GM23338 (cell line): ENCODE results near the gene AKR1E2. TPM values are rescaled to one million over a fixed set of nuclear protein-coding genes. Genes with fewer than 3 reads are reported as not detected.

ENCODE experiments used
- ATAC-seq: fragments of 200-7000 bp; cut with Tn5 transposase; 3 replicates; pipeline ENCODE4 v1.9.1; 2020
- DNase-seq: peaks from one replicate; pipeline ENCODE4 v3.0.0-alpha.2; 2015; ENCODE audit warnings: low spot score
- H2AFZ ChIP-seq: fragments of 200-600 bp; sonication (generic); 2 replicates; pipeline ENCODE4 v1.8.0; 2016; ENCODE audit warnings: antibody characterized with exemption, mild to moderate bottlenecking, moderate library complexity
- H3F3A ChIP-seq: fragments of 200-600 bp; sonication (generic); replicated peaks from 2 replicates; pipeline ENCODE4 v1.8.0; 2017; ENCODE audit warnings: antibody characterized with exemption, mixed run types, low read depth
- H3K27ac ChIP-seq: fragments of 200-600 bp; sonication (generic); 2 replicates; pipeline ENCODE4 v1.6.1; 2016; ENCODE audit warnings: low read depth
- H3K27me3 ChIP-seq: fragments of 200-600 bp; sonication (generic); 2 replicates; pipeline ENCODE4 v1.8.0; 2016; ENCODE audit warnings: mild to moderate bottlenecking, mixed run types, moderate library complexity; ENCODE audit not compliant: insufficient read depth
- H3K36me3 ChIP-seq: fragments of 200-600 bp; sonication (generic); 2 replicates; pipeline ENCODE4 v1.8.0; 2016; ENCODE audit warnings: mild to moderate bottlenecking; ENCODE audit not compliant: insufficient read depth
- H3K4me1 ChIP-seq: fragments of 200-600 bp; sonication (generic); 2 replicates; pipeline ENCODE4 v1.8.0; 2016; ENCODE audit warnings: mild to moderate bottlenecking, moderate library complexity; ENCODE audit not compliant: insufficient read depth
- H3K4me2 ChIP-seq: fragments of 200-600 bp; sonication (generic); 2 replicates; pipeline ENCODE4 v1.7.1; 2017; ENCODE audit warnings: mixed run types
- H3K4me3 ChIP-seq: fragments of 200-600 bp; sonication (generic); 2 replicates; pipeline ENCODE4 v1.6.1; 2016; ENCODE audit warnings: mixed run types
- H3K79me2 ChIP-seq: fragments of 200-600 bp; sonication (generic); replicated peaks from 2 replicates; pipeline ENCODE4 v1.8.0; 2017; ENCODE audit warnings: mild to moderate bottlenecking; ENCODE audit not compliant: insufficient read depth
- H3K9me2 ChIP-seq: fragments of 200-600 bp; sonication (generic); 2 replicates; pipeline ENCODE4 v1.8.0; 2017; ENCODE audit not compliant: insufficient read depth
- H4K20me1 ChIP-seq: fragments of 200-600 bp; sonication (generic); replicated peaks from 2 replicates; pipeline ENCODE4 v1.8.0; 2017; ENCODE audit warnings: mild to moderate bottlenecking; ENCODE audit not compliant: insufficient read depth
- H3K27ac Mint-ChIP-seq: 2 replicates; pipeline ENCODE4 v1.8.0; 2020; ENCODE audit warnings: inconsistent platforms, mild to moderate bottlenecking, moderate library complexity, mixed read lengths
- H3K27me3 Mint-ChIP-seq: 3 replicates; pipeline ENCODE4 v1.8.0; 2022; ENCODE audit warnings: low read depth, mild to moderate bottlenecking, moderate library complexity, mixed read lengths, inconsistent platforms; ENCODE audit not compliant: insufficient read depth, poor library complexity
- H3K36me3 Mint-ChIP-seq: 3 replicates; pipeline ENCODE4 v1.8.0; 2021; ENCODE audit warnings: low read depth, mild to moderate bottlenecking, inconsistent platforms, moderate library complexity, mixed read lengths
- H3K4me1 Mint-ChIP-seq: 3 replicates; pipeline ENCODE4 v1.8.0; 2020; ENCODE audit warnings: mild to moderate bottlenecking, inconsistent platforms, mixed read lengths
- H3K4me3 Mint-ChIP-seq: 3 replicates; pipeline ENCODE4 v1.8.0; 2021; ENCODE audit warnings: moderate library complexity, mild to moderate bottlenecking, inconsistent platforms, mixed read lengths
- H3K9me3 Mint-ChIP-seq: 3 replicates; pipeline ENCODE4 v1.8.0; 2020; ENCODE audit warnings: moderate library complexity, mild to moderate bottlenecking, inconsistent platforms, mixed read lengths
- CREB1 ChIP-seq: fragments of 250-450 bp; sonication (Bioruptor Pico); IDR thresholded peaks from 2 replicates; pipeline ENCODE4 v1.5.0; 2020; ENCODE audit warnings: low read depth, mild to moderate bottlenecking, moderate library complexity
- EZH2 ChIP-seq: fragments of 200-600 bp; sonication (generic); IDR thresholded peaks from one replicate; pipeline ENCODE4 v1.8.0; 2017; ENCODE audit warnings: antibody characterized with exemption, mild to moderate bottlenecking, low read depth; ENCODE audit not compliant: unreplicated experiment
- EZH2phosphoT487 ChIP-seq: fragments of 200-600 bp; sonication (generic); IDR thresholded peaks from one replicate; pipeline ENCODE4 v1.8.1; 2018; ENCODE audit warnings: antibody characterized with exemption; ENCODE audit not compliant: unreplicated experiment
- JUNB ChIP-seq: IDR thresholded peaks from one replicate; pipeline ENCODE4 v1.6.1; 2016; ENCODE audit warnings: antibody characterized with exemption; ENCODE audit not compliant: unreplicated experiment
- NANOG ChIP-seq: IDR thresholded peaks from 2 replicates; pipeline ENCODE4 v1.6.1; 2016; ENCODE audit warnings: antibody characterized with exemption, borderline replicate concordance
- POLR2AphosphoS5 ChIP-seq: IDR thresholded peaks from 2 replicates; pipeline ENCODE4 v1.6.1; 2016; ENCODE audit warnings: antibody characterized with exemption, low read depth
- ZNF114 ChIP-seq: fragments of 250-450 bp; sonication (Bioruptor Pico); IDR thresholded peaks from 2 replicates; pipeline ENCODE4 v1.5.0; 2020; ENCODE audit warnings: mild to moderate bottlenecking, moderate library complexity
- ZNF331 ChIP-seq: fragments of 250-450 bp; sonication (Bioruptor Pico); IDR thresholded peaks from 2 replicates; pipeline ENCODE4 v1.5.0; 2020; ENCODE audit warnings: low read depth, mild to moderate bottlenecking, moderate library complexity
- polyA plus RNA-seq: library from polyadenylated mRNA; unstranded; fragments of >200 nt; fragmentation: Nextera tagmentation; extraction: Ambion mirVana; gene quantifications from 2 replicates; pipeline ENCODE4 v1.2.1, GENCODE V29; 2016
- total RNA-seq: library from RNA; depleted of rRNA; stranded (reverse); fragments of >200 nt; shearing (Covaris generic); gene quantifications from 2 replicates; pipeline ENCODE4 v1.2.3, GENCODE V29; 2014
- TF ChIP-seq, protein P1 (sequence below): fragments of 250-450 bp; sonication (Bioruptor Pico); IDR thresholded peaks from 2 replicates; pipeline ENCODE4 v1.5.0; 2020; ENCODE audit warnings: mild to moderate bottlenecking, moderate library complexity
- TF ChIP-seq, protein P2 (sequence below), 2 experiments: fragments of 200-600 bp in 1 of 2; sonication (generic) in 1 of 2; conservative IDR thresholded peaks; 2 replicates each; pipeline versions ENCODE4 v1.5.1 to v1.6.1; 2016 to 2017; ENCODE audit warnings: antibody characterized with exemption in 2 of 2, low read depth in 2 of 2, mild to moderate bottlenecking in 2 of 2, moderate library complexity in 1 of 2

The AKR1E2 gene
- total and polyA plus RNA-seq, 2 experiments from 2014 or later: 2.2 to 4.3 TPM

DNA sequence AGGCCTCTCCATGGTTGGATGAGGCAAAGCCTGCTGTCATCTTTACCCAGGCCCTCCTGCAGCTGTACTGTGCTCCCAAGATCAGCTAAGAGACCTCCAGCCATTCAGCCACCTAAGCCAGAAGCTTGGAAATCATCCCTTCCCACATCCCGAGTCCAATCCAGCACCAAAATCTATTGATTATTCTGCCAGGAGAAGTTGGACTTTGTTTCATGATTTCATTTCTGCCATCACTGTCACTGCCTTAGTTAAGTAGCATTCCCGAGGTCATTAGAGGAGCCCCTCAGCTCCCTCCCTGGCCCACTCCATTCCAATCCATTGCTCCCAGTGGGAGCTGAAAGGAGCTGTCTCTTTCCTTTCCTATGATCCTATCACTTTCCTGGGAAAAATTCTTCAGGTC lies 14.1 kb downstream of the AKR1E2 start (continued):
- TF ChIP-seq, protein P1, sequence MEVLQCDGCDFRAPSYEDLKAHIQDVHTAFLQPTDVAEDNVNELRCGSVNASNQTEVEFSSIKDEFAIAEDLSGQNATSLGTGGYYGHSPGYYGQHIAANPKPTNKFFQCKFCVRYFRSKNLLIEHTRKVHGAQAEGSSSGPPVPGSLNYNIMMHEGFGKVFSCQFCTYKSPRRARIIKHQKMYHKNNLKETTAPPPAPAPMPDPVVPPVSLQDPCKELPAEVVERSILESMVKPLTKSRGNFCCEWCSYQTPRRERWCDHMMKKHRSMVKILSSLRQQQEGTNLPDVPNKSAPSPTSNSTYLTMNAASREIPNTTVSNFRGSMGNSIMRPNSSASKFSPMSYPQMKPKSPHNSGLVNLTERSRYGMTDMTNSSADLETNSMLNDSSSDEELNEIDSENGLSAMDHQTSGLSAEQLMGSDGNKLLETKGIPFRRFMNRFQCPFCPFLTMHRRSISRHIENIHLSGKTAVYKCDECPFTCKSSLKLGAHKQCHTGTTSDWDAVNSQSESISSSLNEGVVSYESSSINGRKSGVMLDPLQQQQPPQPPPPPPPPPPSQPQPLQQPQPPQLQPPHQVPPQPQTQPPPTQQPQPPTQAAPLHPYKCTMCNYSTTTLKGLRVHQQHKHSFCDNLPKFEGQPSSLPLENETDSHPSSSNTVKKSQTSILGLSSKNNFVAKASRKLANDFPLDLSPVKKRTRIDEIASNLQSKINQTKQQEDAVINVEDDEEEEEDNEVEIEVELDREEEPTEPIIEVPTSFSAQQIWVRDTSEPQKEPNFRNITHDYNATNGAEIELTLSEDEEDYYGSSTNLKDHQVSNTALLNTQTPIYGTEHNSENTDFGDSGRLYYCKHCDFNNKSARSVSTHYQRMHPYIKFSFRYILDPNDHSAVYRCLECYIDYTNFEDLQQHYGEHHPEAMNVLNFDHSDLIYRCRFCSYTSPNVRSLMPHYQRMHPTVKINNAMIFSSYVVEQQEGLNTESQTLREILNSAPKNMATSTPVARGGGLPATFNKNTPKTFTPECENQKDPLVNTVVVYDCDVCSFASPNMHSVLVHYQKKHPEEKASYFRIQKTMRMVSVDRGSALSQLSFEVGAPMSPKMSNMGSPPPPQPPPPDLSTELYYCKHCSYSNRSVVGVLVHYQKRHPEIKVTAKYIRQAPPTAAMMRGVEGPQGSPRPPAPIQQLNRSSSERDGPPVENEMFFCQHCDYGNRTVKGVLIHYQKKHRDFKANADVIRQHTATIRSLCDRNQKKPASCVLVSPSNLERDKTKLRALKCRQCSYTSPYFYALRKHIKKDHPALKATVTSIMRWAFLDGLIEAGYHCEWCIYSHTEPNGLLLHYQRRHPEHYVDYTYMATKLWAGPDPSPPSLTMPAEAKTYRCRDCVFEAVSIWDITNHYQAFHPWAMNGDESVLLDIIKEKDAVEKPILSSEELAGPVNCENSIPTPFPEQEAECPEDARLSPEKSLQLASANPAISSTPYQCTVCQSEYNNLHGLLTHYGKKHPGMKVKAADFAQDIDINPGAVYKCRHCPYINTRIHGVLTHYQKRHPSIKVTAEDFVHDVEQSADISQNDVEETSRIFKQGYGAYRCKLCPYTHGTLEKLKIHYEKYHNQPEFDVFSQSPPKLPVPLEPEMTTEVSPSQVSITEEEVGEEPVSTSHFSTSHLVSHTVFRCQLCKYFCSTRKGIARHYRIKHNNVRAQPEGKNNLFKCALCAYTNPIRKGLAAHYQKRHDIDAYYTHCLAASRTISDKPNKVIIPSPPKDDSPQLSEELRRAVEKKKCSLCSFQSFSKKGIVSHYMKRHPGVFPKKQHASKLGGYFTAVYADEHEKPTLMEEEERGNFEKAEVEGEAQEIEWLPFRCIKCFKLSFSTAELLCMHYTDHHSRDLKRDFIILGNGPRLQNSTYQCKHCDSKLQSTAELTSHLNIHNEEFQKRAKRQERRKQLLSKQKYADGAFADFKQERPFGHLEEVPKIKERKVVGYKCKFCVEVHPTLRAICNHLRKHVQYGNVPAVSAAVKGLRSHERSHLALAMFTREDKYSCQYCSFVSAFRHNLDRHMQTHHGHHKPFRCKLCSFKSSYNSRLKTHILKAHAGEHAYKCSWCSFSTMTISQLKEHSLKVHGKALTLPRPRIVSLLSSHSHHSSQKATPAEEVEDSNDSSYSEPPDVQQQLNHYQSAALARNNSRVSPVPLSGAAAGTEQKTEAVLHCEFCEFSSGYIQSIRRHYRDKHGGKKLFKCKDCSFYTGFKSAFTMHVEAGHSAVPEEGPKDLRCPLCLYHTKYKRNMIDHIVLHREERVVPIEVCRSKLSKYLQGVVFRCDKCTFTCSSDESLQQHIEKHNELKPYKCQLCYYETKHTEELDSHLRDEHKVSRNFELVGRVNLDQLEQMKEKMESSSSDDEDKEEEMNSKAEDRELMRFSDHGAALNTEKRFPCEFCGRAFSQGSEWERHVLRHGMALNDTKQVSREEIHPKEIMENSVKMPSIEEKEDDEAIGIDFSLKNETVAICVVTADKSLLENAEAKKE (CRISPR knock-in tag): no peak

DNA sequence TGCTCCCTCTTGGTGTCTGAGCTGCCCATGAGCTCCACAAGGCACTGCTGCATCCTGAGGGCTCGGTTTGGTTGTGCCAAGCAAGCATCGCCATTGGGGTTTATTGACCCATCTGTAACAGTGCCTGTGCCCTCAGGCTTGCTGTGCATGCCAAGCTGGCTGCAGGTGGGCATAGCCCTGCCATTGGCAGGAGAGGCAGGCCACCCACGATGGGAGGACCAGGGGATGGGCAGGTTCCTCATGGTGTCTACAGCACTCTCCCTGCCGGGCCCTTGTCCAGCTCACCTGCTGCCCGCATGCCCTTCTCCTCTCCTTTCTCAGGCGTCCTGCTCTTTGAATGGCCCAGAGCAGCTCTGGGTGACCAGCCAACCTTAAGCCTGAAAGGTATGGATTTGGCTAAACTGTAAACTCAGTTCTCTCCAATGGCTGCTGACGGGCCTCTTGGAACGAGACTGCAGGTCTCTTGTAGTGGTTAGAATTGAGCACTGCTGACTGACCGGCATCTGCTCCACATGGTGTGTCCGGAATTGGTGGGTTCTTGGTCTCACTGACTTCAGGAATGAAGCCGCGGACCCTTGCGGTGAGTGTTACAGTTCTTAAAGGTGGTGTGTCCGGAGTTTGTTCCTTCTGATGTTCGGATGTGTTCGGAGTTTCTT lies 17.6 kb downstream of the AKR1E2 start:
- Histone ChIP-seq H3K4me3 (no peak overlapping the region), H3K36me3 (no peaks in the 10 kb centered on the region), H3F3A (no peaks in the 10 kb centered on the region), H3K4me1 (no peaks in the 10 kb centered on the region), H3K27ac (no peak overlapping the region), H4K20me1 (no peaks in the 10 kb centered on the region), H3K4me2 (no peak overlapping the region), H3K79me2 (no peaks in the 10 kb centered on the region), H2AFZ (no peak overlapping the region), H3K9me2 (no peaks in the 10 kb centered on the region), H3K27me3 (no peaks in the 10 kb centered on the region)
- Mint-ChIP-seq H3K4me1 (no peaks in the 10 kb centered on the region), H3K36me3 (peaks cover 23% of the 10 kb centered on the region), H3K9me3 (peaks cover 4% of the 10 kb centered on the region), H3K27me3 (peaks cover 5% of the 10 kb centered on the region), H3K4me3 (no peak overlapping the region), H3K27ac (no peak overlapping the region)
- ATAC-seq (no peak), DNase-seq (no peak)
- TF ChIP-seq ZNF114 (CRISPR knock-in tag) (no peak), POLR2AphosphoS5 (no peak), NANOG (no peak), EZH2phosphoT487 (no peak), JUNB (no peak), CREB1 (CRISPR knock-in tag) (no peak), ZNF331 (CRISPR knock-in tag) (no peak), EZH2 (no peak)
- TF ChIP-seq, protein P2, sequence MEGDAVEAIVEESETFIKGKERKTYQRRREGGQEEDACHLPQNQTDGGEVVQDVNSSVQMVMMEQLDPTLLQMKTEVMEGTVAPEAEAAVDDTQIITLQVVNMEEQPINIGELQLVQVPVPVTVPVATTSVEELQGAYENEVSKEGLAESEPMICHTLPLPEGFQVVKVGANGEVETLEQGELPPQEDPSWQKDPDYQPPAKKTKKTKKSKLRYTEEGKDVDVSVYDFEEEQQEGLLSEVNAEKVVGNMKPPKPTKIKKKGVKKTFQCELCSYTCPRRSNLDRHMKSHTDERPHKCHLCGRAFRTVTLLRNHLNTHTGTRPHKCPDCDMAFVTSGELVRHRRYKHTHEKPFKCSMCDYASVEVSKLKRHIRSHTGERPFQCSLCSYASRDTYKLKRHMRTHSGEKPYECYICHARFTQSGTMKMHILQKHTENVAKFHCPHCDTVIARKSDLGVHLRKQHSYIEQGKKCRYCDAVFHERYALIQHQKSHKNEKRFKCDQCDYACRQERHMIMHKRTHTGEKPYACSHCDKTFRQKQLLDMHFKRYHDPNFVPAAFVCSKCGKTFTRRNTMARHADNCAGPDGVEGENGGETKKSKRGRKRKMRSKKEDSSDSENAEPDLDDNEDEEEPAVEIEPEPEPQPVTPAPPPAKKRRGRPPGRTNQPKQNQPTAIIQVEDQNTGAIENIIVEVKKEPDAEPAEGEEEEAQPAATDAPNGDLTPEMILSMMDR (conservative IDR thresholded peaks at IDR 0.05; ENCODE audit: low read depth in 2 of 2): no peak
